ENCODE measurements around the gene EEF2. TPM values are rescaled to one million over a fixed set of nuclear protein-coding genes. Genes with fewer than 3 reads are reported as not detected.

EEF2 gene
- total and polyA plus RNA-seq, 2 donors from 2014 or later, result 1,520 to 1,813 TPM

GRCh38 chr19:4033028-4033956, 48.0 kb upstream of the EEF2 start:
- H3K27ac ChIP-seq (ENCODE audit: low read depth in 2 of 2, low read length in 2 of 2), result no peak overlapping the region
- FAIRE-seq, result no peak
- TF ChIP-seq, protein P1, sequence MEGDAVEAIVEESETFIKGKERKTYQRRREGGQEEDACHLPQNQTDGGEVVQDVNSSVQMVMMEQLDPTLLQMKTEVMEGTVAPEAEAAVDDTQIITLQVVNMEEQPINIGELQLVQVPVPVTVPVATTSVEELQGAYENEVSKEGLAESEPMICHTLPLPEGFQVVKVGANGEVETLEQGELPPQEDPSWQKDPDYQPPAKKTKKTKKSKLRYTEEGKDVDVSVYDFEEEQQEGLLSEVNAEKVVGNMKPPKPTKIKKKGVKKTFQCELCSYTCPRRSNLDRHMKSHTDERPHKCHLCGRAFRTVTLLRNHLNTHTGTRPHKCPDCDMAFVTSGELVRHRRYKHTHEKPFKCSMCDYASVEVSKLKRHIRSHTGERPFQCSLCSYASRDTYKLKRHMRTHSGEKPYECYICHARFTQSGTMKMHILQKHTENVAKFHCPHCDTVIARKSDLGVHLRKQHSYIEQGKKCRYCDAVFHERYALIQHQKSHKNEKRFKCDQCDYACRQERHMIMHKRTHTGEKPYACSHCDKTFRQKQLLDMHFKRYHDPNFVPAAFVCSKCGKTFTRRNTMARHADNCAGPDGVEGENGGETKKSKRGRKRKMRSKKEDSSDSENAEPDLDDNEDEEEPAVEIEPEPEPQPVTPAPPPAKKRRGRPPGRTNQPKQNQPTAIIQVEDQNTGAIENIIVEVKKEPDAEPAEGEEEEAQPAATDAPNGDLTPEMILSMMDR (IDR thresholded peaks at IDR 0.05; ENCODE audit: borderline replicate concordance, extremely low read depth, insufficient read depth), result no peak
- no peak overlapping the region for H3K9ac ChIP-seq (ENCODE audit: low read length in 3 of 3)
- DNase-seq, result peak in 1 of 5 donors; percentile 75
- H3K27me3 ChIP-seq (ENCODE audit: control insufficient read depth, insufficient read depth, low read length), result no peaks in the 10 kb centered on the region
- intact Hi-C loops (cut with DNase I), result no loop called here
- H3K36me3 ChIP-seq (ENCODE audit: control insufficient read depth in 2 of 3, insufficient read depth in 3 of 3, low read length in 3 of 3), result peaks cover 13 to 17% (median 16%) of the 10 kb centered on the region in 3 donors
- H3K4me3 ChIP-seq (ENCODE audit: low read length in 3 of 3), result no peak overlapping the region
- no peaks in the 10 kb centered on the region for H3K4me1 ChIP-seq (ENCODE audit: control insufficient read depth in 2 of 3, insufficient read depth in 2 of 3, low read depth in 1 of 3, low read length in 3 of 3)
- H3K9me3 ChIP-seq (ENCODE audit: control insufficient read depth in 2 of 3, insufficient read depth in 1 of 3, low read length in 3 of 3), result peaks cover 0 to 3% (median 0%) of the 10 kb centered on the region in 3 donors

DNA sequence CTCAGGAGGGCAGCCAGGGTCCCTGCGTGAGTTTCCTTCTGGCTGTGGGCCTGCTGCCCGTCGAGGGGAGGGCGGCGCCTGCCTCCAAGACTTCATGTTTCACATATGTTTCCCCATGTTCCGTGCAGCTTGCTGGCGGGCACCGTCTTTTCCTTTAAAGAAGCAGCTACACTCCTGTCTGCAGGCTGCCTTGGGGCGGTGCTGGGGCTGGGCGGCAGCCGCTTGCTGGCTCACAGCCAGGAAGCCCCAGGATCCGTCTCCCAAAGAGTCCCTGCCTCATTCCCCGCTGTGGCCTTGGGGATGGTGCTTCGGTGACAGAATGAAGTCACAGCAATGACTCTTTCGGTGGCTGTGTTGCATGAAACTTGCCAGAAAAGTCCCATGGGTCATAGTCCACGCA, 47.2 kb upstream of the EEF2 start:
- TF ChIP-seq, protein P1 (IDR thresholded peaks at IDR 0.05; ENCODE audit: borderline replicate concordance, extremely low read depth, insufficient read depth), result no peak
- H3K27ac ChIP-seq (ENCODE audit: low read depth in 2 of 2, low read length in 2 of 2), result no peak overlapping the region
- peaks cover 13 to 17% (median 16%) of the 10 kb centered on the region in 3 donors for H3K36me3 ChIP-seq (ENCODE audit: control insufficient read depth in 2 of 3, insufficient read depth in 3 of 3, low read length in 3 of 3)
- no peak overlapping the region for H3K4me3 ChIP-seq (ENCODE audit: low read length in 3 of 3)
- H3K27me3 ChIP-seq (ENCODE audit: control insufficient read depth, insufficient read depth, low read length), result no peaks in the 10 kb centered on the region
- H3K4me1 ChIP-seq (ENCODE audit: control insufficient read depth in 2 of 3, insufficient read depth in 2 of 3, low read depth in 1 of 3, low read length in 3 of 3), result no peaks in the 10 kb centered on the region
- peaks cover 0 to 3% (median 0%) of the 10 kb centered on the region in 3 donors for H3K9me3 ChIP-seq (ENCODE audit: control insufficient read depth in 2 of 3, insufficient read depth in 1 of 3, low read length in 3 of 3)
- no peak for FAIRE-seq
- no peak for DNase-seq
- intact Hi-C loops (cut with DNase I), result no loop called here
- no peak overlapping the region for H3K9ac ChIP-seq (ENCODE audit: low read length in 3 of 3)

GRCh38 chr19:4031420-4031819, 46.2 kb upstream of the EEF2 start:
- TF ChIP-seq, protein P1 (IDR thresholded peaks at IDR 0.05; ENCODE audit: borderline replicate concordance, extremely low read depth, insufficient read depth), result no peak
- H3K36me3 ChIP-seq (ENCODE audit: control insufficient read depth in 2 of 3, insufficient read depth in 3 of 3, low read length in 3 of 3), result peaks cover 9 to 12% (median 10%) of the 10 kb centered on the region in 3 donors
- no peak overlapping the region for H3K27ac ChIP-seq (ENCODE audit: low read depth in 2 of 2, low read length in 2 of 2)
- H3K27me3 ChIP-seq (ENCODE audit: control insufficient read depth, insufficient read depth, low read length), result no peaks in the 10 kb centered on the region
- DNase-seq (no peak), FAIRE-seq (no peak)
- no peaks in the 10 kb centered on the region for H3K4me1 ChIP-seq (ENCODE audit: control insufficient read depth in 2 of 3, insufficient read depth in 2 of 3, low read depth in 1 of 3, low read length in 3 of 3)
- H3K9me3 ChIP-seq (ENCODE audit: control insufficient read depth in 2 of 3, insufficient read depth in 1 of 3, low read length in 3 of 3), result peaks cover 0 to 3% (median 0%) of the 10 kb centered on the region in 3 donors
- no peak overlapping the region for H3K4me3 ChIP-seq (ENCODE audit: low read length in 3 of 3)
- H3K9ac ChIP-seq (ENCODE audit: low read length in 3 of 3), result no peak overlapping the region
- intact Hi-C loops (cut with DNase I), result no loop called here
